Left hindlimb (tissue), 1 donor: ENCODE data around the gene HGF.

Experiments
- DNase-seq: peaks from one replicate; pipeline ENCODE4 v3.0.0-alpha.2; 2018

Gene HGF

GRCh38 chr7:81680120-81680519 is 89.7 kb downstream of the HGF start:
- no peak for DNase-seq

GRCh38 chr7:81676813-81677212 is 93.0 kb downstream of the HGF start:
- DNase-seq, result no peak

GRCh38 chr7:81676105-81676811 is 93.6 kb downstream of the HGF start:
- no peak for DNase-seq

GRCh38 chr7:81674431-81674830 is 95.4 kb downstream of the HGF start:
- no peak for DNase-seq

DNA sequence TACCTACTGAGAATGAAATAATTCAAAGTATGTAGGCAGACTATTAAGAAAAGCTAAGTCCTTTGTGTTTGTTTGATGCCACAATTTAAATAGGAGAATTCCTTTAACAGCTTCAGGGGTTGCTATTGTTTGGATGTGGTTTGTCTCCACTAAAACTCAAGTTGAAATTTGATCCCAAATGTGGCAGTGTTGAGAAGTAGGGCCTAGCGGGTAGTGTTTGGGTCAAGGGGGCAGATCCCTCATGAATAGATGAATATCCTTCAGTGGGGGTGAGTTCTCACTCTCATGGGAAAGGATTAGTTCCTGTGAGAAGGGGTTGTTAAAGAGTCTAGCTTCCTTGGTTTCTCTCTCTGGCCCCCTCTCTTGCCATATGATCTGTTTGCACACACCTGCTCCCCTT is 97.0 kb downstream of the HGF start:
- DNase-seq, result no peak

DNA sequence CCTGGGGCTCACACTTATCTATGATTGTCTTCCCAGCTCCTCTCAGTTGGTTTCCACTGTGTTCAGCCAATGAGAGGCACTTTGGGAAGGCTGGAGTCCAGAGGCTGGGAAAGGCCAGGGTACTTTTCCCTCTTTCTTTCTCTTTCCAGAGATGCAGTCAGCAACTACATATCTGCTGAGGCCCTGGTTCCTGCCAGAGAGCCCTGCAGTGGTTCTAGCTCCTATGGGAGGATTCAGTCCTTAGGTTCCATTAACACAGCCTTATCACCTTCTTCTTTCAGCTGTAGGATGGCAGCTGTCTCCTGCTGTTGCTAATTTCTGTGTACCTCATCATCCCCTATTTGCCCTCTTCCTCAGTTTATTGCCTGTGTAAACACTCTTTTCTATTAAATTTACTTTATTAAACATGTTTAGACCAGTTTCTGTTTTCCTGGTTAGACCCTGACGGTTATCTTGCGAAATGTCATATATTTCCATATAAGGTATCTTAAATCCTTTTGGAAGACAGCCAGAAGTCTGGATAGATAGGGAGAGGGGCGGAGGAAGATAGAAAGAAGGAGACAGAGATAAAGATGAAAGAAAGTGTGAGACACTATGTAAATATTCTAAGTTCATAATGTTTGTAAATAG is 100.3 kb downstream of the HGF start:
- no peak for DNase-seq

DNA sequence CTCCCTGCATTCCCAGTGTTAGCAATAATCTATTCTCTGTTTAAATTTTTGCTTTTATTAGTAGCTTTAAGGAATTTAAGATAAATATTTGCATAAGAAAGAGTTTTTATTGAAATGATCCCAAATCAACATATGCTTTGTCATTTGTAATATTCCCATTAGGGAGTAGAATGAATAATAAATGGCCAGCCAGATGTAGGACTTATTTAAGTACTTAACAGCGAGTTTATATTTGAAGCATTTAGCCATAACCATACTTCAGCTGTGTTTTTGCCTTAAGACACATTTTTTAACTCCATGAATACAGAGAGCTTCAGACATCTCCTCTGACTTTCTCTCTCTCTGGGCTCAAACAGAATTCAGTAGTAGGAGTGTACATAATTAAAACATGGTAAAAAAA is 103.6 kb downstream of the HGF start:
- DNase-seq, result no peak

GRCh38 chr7:81665236-81665635 is 104.6 kb downstream of the HGF start:
- DNase-seq, result no peak

DNA sequence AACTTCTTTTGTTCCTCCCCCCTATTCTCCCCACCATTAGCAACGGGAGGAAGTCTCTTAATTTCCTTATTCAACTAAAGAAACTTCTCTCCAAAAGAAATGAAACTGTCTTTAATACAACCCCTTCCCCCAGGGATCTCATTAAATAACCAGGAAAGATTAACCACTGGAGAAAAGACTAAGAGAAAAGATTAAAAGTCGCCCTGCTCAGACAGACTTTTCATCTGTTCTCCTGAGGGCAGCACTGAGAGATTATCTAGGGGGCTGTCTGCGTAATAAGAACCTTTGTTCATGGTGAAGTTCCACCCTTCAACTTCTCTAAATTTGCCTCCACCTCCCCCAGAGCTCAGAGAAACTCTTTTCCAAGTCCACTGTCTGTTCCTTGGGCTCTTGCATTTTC is 105.5 kb downstream of the HGF start:
- DNase-seq, result no peak

DNA sequence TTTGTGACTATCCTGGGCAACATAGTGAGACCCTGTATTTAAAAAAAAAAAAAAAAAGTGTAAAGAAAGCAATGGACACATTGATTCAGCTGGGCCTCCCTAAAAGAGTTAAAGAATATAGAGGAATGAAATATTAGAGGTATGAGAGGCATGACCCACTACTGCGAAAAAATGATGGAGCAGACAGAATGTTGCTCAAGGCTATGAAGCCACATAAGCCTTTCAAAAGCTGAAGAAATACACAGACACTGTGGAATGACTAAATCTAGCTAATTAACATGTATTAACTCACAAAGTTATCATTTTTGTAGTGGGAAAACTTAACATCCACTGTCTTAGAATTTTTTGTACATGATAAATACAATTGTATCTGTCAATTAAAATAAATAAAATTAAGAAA is 107.3 kb downstream of the HGF start:
- DNase-seq, result no peak

DNA sequence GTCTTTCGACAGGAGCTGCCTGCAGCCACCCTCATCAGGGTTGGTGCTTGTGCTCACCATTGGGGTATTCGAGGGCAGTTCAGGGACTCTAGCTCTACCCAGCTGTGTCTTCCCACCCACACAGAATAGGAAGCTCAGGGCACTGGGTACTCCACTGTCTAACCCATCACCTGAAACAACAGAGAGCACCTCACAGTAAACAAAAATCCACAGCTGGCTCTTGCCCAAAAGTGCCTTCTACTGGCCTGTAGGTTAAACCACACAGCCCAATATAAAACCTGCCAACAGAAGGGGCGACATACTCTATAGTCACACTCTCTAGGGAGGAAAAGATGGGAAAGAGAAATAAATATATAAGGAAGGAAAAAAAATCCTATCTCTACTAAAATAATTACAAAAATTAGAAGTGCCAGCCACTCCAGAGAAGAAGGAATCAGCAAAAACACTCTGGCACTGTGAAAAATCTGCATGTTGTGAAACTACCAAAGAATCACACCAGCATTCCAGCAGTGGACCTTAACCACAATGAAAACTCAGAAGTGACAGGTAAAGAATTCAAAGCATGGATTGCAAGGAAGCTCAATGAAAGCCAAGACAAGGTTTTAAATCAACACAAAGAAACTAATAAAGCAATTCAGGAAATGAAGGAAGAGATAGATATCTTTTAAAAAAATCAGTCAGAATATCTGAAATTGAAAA is 110.0 kb downstream of the HGF start:
- DNase-seq, result no peak

- no peak for DNase-seq
Observed at GRCh38 chr7:81657551-81657950, 112.3 kb downstream of the HGF start.

DNA sequence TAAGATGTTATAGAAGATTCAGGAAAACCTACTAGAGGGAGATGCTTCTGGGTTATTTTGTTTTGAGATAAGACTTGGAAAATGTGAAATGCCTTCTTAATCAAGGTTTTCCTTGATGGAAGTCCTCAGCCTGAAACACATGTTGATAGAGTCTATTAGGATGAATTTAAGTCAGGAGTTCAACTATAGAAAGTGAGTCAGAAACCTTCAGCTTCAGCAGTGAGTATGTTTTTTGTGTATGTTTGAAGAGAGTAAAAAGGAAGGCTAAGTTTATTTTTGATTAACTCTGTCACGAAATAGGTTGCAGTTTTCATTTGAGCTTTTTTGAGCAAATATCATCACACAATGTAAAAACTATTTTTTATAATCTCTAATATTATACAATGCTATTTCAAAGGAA is 114.6 kb downstream of the HGF start:
- DNase-seq, result no peak

DNA sequence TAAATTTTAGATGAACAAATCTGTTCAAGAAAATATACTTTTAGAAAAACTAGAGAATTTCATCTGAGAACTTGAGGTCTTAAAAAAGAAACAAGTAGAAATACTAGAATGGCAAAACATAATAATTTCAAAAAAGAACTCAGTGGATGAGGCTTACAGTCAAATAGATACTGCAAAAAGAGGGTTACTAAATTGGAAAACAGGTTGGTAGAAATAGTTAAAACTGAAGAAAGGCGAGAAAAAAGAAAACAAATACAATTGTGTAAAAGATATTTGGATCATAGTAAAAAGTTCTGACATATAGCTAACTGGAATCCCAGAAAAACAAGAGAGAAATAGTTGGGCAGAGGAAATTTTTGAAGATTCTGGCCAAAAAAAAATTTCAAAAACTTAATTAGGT is 117.6 kb downstream of the HGF start:
- no peak for DNase-seq
